ENCODE data around the gene ANKRD10. TPM values are rescaled to one million over a fixed set of nuclear protein-coding genes. Genes with fewer than 3 reads are reported as not detected.

ANKRD10 gene
- total and polyA plus RNA-seq, 3 donors from 2014 or later: 65.2 to 180 (median 132) TPM

DNA sequence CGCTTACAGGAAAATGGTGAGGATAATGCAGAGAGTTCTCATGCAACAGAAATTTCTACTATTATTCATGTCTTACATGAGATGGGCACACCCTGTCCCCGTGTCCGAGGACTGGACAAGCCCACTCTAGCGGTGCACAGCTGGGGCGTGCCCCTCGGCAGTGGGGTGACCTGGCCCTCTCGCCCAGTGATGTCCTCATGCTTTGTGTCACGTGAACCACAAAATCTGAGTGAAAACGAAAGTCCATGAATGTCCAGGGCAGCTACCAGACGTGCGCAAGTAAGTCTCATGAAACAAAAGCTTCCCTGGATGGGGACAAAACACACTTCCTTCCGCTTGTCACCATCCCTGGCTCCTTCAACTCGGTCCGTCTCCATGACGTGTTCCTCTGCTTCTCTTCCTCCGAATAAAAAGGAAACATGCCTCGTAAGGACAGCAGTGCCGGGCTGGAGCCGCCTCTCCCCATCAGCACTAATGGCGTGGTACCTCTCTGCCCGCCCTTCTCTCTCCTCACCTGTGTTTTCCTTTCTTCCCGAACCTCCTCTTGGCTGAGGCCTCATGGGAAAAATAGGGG, 45.6 kb downstream of the ANKRD10 start:
- intact Hi-C loops (cut with DNase I; ENCODE audit: low total_unique reads): no loop called here
- DNase-seq: peak; percentile 54
- H3K4me3 ChIP-seq: peak overlapping the region; percentile 45 to 51

DNA sequence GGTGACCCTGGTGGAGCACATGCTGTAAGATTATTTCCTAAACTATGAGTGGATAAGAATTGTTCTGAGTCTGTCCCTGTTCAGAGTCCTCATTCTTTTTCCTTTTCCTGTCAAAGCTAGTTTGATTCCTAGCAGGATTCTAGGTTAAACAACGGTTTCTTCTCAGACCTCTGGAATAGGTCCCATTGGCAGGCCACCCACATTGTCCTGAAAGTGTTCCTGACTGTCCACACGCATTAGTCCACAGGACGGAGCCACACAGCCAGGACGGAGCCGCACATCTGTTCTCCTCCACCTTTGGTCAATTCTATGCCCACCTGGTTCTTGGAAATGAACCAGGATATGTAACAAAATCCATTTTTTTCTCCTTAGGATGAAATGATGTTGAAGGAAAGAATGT, 46.1 kb downstream of the ANKRD10 start:
- TF ChIP-seq, protein P1, sequence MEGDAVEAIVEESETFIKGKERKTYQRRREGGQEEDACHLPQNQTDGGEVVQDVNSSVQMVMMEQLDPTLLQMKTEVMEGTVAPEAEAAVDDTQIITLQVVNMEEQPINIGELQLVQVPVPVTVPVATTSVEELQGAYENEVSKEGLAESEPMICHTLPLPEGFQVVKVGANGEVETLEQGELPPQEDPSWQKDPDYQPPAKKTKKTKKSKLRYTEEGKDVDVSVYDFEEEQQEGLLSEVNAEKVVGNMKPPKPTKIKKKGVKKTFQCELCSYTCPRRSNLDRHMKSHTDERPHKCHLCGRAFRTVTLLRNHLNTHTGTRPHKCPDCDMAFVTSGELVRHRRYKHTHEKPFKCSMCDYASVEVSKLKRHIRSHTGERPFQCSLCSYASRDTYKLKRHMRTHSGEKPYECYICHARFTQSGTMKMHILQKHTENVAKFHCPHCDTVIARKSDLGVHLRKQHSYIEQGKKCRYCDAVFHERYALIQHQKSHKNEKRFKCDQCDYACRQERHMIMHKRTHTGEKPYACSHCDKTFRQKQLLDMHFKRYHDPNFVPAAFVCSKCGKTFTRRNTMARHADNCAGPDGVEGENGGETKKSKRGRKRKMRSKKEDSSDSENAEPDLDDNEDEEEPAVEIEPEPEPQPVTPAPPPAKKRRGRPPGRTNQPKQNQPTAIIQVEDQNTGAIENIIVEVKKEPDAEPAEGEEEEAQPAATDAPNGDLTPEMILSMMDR (IDR thresholded peaks at IDR 0.05): no peak
- no peak for TF ChIP-seq POLR2A (IDR thresholded peaks at IDR 0.05)
- Histone ChIP-seq H3K36me3 (ENCODE audit: low read depth, missing control alignments) (no peaks in the 10 kb centered on the region), H3K9me3 (no peaks in the 10 kb centered on the region), H3K4me1 (peaks cover 7% of the 10 kb centered on the region), H3K27ac (peak overlapping the region in 1 of 2 donors; percentile 89), H3K27me3 (no peaks in the 10 kb centered on the region), H3K4me3 (no peak overlapping the region)
- WGBS, 2 donors: 53 to 54% methylated on average over 5 of the region's 5 CpGs
- peak; percentile 53 for DNase-seq
- intact Hi-C loops (cut with DNase I; ENCODE audit: low total_unique reads): no loop called here

More for the DNA sequence above, 45.6 kb downstream of the ANKRD10 start:
- no peaks in the 10 kb centered on the region for H3K36me3 ChIP-seq (ENCODE audit: low read depth, missing control alignments)
- peaks cover 7% of the 10 kb centered on the region for H3K4me1 ChIP-seq
- H3K27me3 ChIP-seq: no peaks in the 10 kb centered on the region
- H3K27ac ChIP-seq: peak overlapping the region; percentile 67 to 89
- TF ChIP-seq, protein P1 (IDR thresholded peaks at IDR 0.05): no peak
- WGBS, 2 donors: 33 to 65% methylated on average over 22 of the region's 22 CpGs
- no peaks in the 10 kb centered on the region for H3K9me3 ChIP-seq

DNA sequence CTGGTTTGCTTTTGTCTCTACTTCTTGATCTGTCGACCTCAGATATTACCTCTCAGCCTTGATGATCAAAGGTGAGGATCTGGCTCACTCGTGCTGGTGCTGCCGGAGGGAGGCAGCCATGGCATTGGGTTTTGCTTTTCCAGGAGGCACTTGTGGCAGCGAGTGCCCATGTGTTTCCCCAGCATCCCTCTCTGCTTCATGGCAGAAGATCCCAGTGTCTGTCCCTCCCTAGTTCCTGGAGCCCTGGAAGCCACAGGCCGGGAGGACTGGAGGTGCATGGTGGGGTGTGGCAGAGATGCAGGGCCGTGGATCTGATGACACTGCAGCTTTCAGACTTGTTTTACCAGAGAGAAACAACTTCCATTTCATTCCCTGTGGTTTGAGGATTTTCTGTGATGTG, 47.5 kb downstream of the ANKRD10 start:
- intact Hi-C loops (cut with DNase I; ENCODE audit: low total_unique reads): no loop called here
- H3K9me3 ChIP-seq: no peaks in the 10 kb centered on the region
- TF ChIP-seq POLR2A (IDR thresholded peaks at IDR 0.05): no peak
- TF ChIP-seq, protein P1 (IDR thresholded peaks at IDR 0.05): no peak
- no peaks in the 10 kb centered on the region for H3K36me3 ChIP-seq (ENCODE audit: low read depth, missing control alignments)
- H3K4me1 ChIP-seq: peaks cover 7% of the 10 kb centered on the region
- H3K4me3 ChIP-seq: no peak overlapping the region
- H3K27ac ChIP-seq: no peak overlapping the region
- 89 to 100% methylated on average over 5 to 6 of the region's 6 CpGs for WGBS, 2 donors
- H3K27me3 ChIP-seq: no peaks in the 10 kb centered on the region
- DNase-seq: no peak

DNA sequence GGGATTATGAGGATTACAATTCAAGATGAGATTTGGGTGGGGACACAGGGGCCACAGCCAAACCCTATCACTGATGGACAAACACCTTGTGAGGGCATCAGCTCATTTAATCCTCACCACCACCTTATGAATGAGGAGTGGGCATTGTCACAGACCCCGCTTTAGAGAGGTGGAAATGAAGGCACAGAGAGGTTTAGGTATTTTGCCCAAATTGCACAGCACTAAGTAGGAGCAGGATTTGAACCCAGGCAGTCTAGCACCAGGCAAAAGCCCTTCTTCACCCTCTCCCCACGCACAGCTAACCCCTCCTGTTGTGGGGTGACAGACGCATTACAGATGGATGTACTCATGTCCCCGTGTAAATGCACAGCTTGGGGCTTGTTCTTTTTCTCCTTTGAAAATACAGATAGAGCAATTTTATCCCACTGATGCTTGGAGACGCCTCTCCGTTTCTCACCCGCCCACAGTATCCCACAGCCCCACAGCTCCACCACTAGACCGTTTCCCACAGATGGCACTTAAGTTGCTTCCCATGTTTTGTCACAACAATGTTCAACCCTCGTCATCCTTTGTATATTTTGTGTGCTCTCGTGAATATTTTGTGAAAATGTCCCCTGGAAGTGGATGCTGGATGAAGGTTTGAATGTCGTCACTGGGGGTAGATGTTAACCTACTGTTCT, 48.2 kb downstream of the ANKRD10 start:
- no peaks in the 10 kb centered on the region for H3K9me3 ChIP-seq
- H3K4me1 ChIP-seq: peaks cover 4% of the 10 kb centered on the region
- TF ChIP-seq POLR2A (IDR thresholded peaks at IDR 0.05): no peak
- TF ChIP-seq, protein P1 (IDR thresholded peaks at IDR 0.05): no peak
- H3K36me3 ChIP-seq (ENCODE audit: low read depth, missing control alignments): no peaks in the 10 kb centered on the region
- no peak for DNase-seq
- H3K4me3 ChIP-seq: no peak overlapping the region
- no peaks in the 10 kb centered on the region for H3K27me3 ChIP-seq
- 89% methylated on average over 11 of the region's 11 CpGs for whole genome bisulfite sequencing, 2 donors
- intact Hi-C loops (cut with DNase I; ENCODE audit: low total_unique reads): no loop called here
- H3K27ac ChIP-seq: no peak overlapping the region

DNA sequence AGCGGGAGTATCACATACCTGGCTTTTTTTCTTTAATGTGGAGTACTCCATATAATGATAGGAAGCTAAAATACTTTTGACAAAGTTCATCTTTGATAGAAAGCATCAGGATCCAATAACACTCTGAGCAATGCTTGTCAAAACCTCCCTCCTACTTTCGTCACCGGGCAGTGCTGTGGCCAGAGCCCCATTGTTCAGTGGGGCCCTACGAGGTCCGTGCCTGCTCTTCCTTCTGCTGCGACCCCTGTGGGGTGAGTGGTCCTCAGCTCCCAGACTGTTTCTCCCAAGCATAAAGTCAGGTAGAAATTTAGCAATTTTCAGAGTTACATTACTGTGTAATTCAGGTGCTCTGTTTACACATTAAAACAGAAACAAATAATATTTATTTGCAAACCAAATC, 51.2 kb downstream of the ANKRD10 start:
- Histone ChIP-seq H3K27me3 (no peaks in the 10 kb centered on the region), H3K4me1 (no peaks in the 10 kb centered on the region), H3K4me3 (no peak overlapping the region), H3K36me3 (ENCODE audit: low read depth, missing control alignments) (no peaks in the 10 kb centered on the region), H3K27ac (no peak overlapping the region), H3K9me3 (no peaks in the 10 kb centered on the region)
- no peak for DNase-seq
- no peak for TF ChIP-seq POLR2A (IDR thresholded peaks at IDR 0.05)
- TF ChIP-seq, protein P1 (IDR thresholded peaks at IDR 0.05): no peak
- intact Hi-C loops (cut with DNase I; ENCODE audit: low total_unique reads): no loop called here
- 87 to 95% methylated on average over 6 of the region's 6 CpGs for WGBS, 2 donors
